ENCODE data around the gene ARFGAP1.

DNA sequence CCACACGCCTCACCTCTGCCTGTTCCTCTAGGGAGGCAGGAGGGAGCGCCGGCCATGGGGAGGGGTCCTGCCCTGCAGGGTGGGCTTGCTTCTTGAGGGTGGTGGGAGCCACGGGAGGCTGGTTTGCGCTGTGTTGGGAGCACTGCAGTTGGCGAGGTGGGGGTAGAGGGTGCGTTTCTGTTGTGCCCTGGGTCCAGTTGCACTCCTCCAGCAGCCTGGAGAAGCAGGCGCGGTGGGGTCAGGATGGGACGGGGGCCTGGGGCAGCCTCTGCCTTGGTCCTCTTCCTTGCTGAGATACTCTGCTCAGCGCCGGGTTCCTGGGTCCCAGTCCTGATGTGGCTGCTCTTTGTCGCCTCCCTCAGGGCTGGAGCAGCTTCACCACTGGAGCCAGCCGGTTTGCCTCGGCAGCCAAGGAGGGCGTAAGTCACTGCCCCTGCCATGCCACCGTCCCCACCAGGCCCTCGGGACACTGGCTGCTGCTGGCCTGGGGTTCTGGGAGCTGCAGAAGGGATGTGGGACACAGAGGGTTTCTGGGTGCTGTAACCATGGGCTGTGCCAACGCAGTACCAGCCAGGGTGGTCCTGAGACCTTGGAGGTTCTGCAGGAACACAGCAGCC is 8.4 kb downstream of the ARFGAP1 start:
- TF ChIP-seq, protein P1, sequence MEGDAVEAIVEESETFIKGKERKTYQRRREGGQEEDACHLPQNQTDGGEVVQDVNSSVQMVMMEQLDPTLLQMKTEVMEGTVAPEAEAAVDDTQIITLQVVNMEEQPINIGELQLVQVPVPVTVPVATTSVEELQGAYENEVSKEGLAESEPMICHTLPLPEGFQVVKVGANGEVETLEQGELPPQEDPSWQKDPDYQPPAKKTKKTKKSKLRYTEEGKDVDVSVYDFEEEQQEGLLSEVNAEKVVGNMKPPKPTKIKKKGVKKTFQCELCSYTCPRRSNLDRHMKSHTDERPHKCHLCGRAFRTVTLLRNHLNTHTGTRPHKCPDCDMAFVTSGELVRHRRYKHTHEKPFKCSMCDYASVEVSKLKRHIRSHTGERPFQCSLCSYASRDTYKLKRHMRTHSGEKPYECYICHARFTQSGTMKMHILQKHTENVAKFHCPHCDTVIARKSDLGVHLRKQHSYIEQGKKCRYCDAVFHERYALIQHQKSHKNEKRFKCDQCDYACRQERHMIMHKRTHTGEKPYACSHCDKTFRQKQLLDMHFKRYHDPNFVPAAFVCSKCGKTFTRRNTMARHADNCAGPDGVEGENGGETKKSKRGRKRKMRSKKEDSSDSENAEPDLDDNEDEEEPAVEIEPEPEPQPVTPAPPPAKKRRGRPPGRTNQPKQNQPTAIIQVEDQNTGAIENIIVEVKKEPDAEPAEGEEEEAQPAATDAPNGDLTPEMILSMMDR (IDR thresholded peaks at IDR 0.05; ENCODE audit: low read depth, low read length, poor library complexity, severe bottlenecking), result peak; percentile 68
- no peak for TF ChIP-seq EZH2phosphoT487 (IDR thresholded peaks at IDR 0.05; ENCODE audit: borderline replicate concordance, low read length)

All from DOHH2 (cell line).